Parathyroid adenoma (tissue), 2 donors: ENCODE measurements around the gene NDUFV3.

Experiments used
- H2AFZ ChIP-seq: fragments of 300-600 bp; sonication (generic); one replicate; pipeline ENCODE4 v1.7.0; 2017; ENCODE audit warnings: antibody characterized with exemption, mild to moderate bottlenecking
- H3K27ac ChIP-seq: fragments of 300-600 bp; sonication (generic); one replicate; pipeline ENCODE4 v1.7.0; 2017
- H3K27me3 ChIP-seq: fragments of 300-600 bp; sonication (generic); one replicate; pipeline ENCODE4 v1.7.0; 2017; ENCODE audit warnings: low read length; ENCODE audit not compliant: control insufficient read depth, insufficient read depth
- H3K36me3 ChIP-seq: fragments of 300-600 bp; sonication (generic); one replicate; pipeline ENCODE4 v1.7.0; 2017; ENCODE audit warnings: low read length; ENCODE audit not compliant: control insufficient read depth, insufficient read depth
- H3K4me1 ChIP-seq: fragments of 300-600 bp; sonication (generic); one replicate; pipeline ENCODE4 v1.7.0; 2017; ENCODE audit warnings: control low read depth
- H3K4me2 ChIP-seq: fragments of 300-600 bp; sonication (generic); one replicate; pipeline ENCODE4 v1.7.0; 2017; ENCODE audit warnings: low read length
- H3K4me3 ChIP-seq: fragments of 300-600 bp; sonication (generic); one replicate; pipeline ENCODE4 v1.7.0; 2017; ENCODE audit warnings: low read depth, low read length
- H3K79me2 ChIP-seq: fragments of 300-600 bp; sonication (generic); one replicate; pipeline ENCODE4 v1.7.0; 2017; ENCODE audit warnings: control low read depth
- H3K9ac ChIP-seq: fragments of 300-600 bp; sonication (generic); one replicate; pipeline ENCODE4 v1.7.0; 2017; ENCODE audit warnings: mild to moderate bottlenecking
- H3K9me3 ChIP-seq: fragments of 300-600 bp; sonication (generic); one replicate; pipeline ENCODE4 v1.7.0; 2017; ENCODE audit warnings: low read length; ENCODE audit not compliant: control insufficient read depth
- CTCF ChIP-seq: fragments of 300-600 bp; sonication (generic); IDR thresholded peaks from one replicate; pipeline ENCODE4 v1.7.0; 2017; ENCODE audit warnings: antibody characterized with exemption, mild to moderate bottlenecking
- donor health status: primary hyperparathyroidism.

Gene NDUFV3

GRCh38 chr21:42863504-42863870 lies 29.6 kb upstream of the NDUFV3 start:
- Histone ChIP-seq H3K4me2 (no peak overlapping the region), H3K79me2 (no peaks in the 10 kb centered on the region), H3K27ac (no peak overlapping the region), H3K4me1 (no peaks in the 10 kb centered on the region), H3K27me3 (no peaks in the 10 kb centered on the region), H3K9ac (no peak overlapping the region), H3K9me3 (no peaks in the 10 kb centered on the region), H2AFZ (no peak overlapping the region), H3K4me3 (no peak overlapping the region), H3K36me3 (no peaks in the 10 kb centered on the region)
- no peak for TF ChIP-seq CTCF

GRCh38 chr21:42864286-42864685 lies 28.8 kb upstream of the NDUFV3 start:
- Histone ChIP-seq H2AFZ (no peak overlapping the region), H3K27me3 (no peaks in the 10 kb centered on the region), H3K36me3 (no peaks in the 10 kb centered on the region), H3K9me3 (no peaks in the 10 kb centered on the region), H3K4me3 (no peak overlapping the region), H3K9ac (no peak overlapping the region), H3K4me2 (no peak overlapping the region), H3K79me2 (no peaks in the 10 kb centered on the region), H3K27ac (no peak overlapping the region), H3K4me1 (no peaks in the 10 kb centered on the region)
- no peak for TF ChIP-seq CTCF

GRCh38 chr21:42864815-42865775 lies 28.0 kb upstream of the NDUFV3 start:
- H3K9ac ChIP-seq = no peak overlapping the region
- TF ChIP-seq CTCF = no peak
- no peaks in the 10 kb centered on the region for H3K9me3 ChIP-seq
- no peaks in the 10 kb centered on the region for H3K36me3 ChIP-seq
- no peaks in the 10 kb centered on the region for H3K4me1 ChIP-seq
- H3K27ac ChIP-seq = no peak overlapping the region
- H3K79me2 ChIP-seq = no peaks in the 10 kb centered on the region
- no peak overlapping the region for H2AFZ ChIP-seq
- H3K4me2 ChIP-seq = no peak overlapping the region
- no peak overlapping the region for H3K4me3 ChIP-seq
- H3K27me3 ChIP-seq = no peaks in the 10 kb centered on the region

- Histone ChIP-seq H3K4me3 (no peak overlapping the region), H3K27me3 (no peaks in the 10 kb centered on the region), H3K79me2 (no peaks in the 10 kb centered on the region), H3K4me2 (no peak overlapping the region), H2AFZ (no peak overlapping the region), H3K27ac (no peak overlapping the region), H3K9ac (no peak overlapping the region), H3K9me3 (no peaks in the 10 kb centered on the region), H3K36me3 (no peaks in the 10 kb centered on the region), H3K4me1 (no peaks in the 10 kb centered on the region)
- TF ChIP-seq CTCF = no peak
These were observed 27.3 kb upstream of the NDUFV3 start for GRCh38 chr21:42865776-42866160.

- Histone ChIP-seq H2AFZ (no peak overlapping the region), H3K9me3 (no peaks in the 10 kb centered on the region), H3K79me2 (no peaks in the 10 kb centered on the region), H3K4me2 (no peak overlapping the region), H3K9ac (no peak overlapping the region), H3K36me3 (no peaks in the 10 kb centered on the region), H3K4me3 (no peak overlapping the region), H3K4me1 (no peaks in the 10 kb centered on the region), H3K27ac (no peak overlapping the region), H3K27me3 (no peaks in the 10 kb centered on the region)
- no peak for TF ChIP-seq CTCF
These were observed 24.9 kb upstream of the NDUFV3 start for GRCh38 chr21:42868196-42868595.
